HG03045 (cell line): ENCODE data around the gene LHX6.

Experiments used
- ATAC-seq: cut with Tn5 transposase; IDR thresholded peaks from one replicate; pipeline ENCODE4 v1.9.1; 2021; ENCODE audit warnings: mild to moderate bottlenecking, moderate library complexity; ENCODE audit not compliant: unreplicated experiment

Gene LHX6

GRCh38 chr9:122216798-122217418 lies 11.8 kb downstream of the LHX6 start:
- no peak for ATAC-seq

GRCh38 chr9:122216138-122216797 lies 12.5 kb downstream of the LHX6 start:
- ATAC-seq = no peak

GRCh38 chr9:122215663-122216062 lies 13.1 kb downstream of the LHX6 start:
- no peak for ATAC-seq

GRCh38 chr9:122214507-122214906 lies 14.2 kb downstream of the LHX6 start:
- ATAC-seq = no peak

GRCh38 chr9:122213589-122214413 lies 15.0 kb downstream of the LHX6 start:
- no peak for ATAC-seq

- no peak for ATAC-seq
Measured at GRCh38 chr9:122213102-122213588, 15.6 kb downstream of the LHX6 start.

GRCh38 chr9:122212473-122213004 lies 16.2 kb downstream of the LHX6 start:
- no peak for ATAC-seq

GRCh38 chr9:122209451-122209850 lies 19.3 kb downstream of the LHX6 start:
- ATAC-seq = no peak

- no peak for ATAC-seq
Measured at GRCh38 chr9:122207096-122207495, 21.7 kb downstream of the LHX6 start.

GRCh38 chr9:122206118-122207046 lies 22.4 kb downstream of the LHX6 start:
- ATAC-seq = no peak

- no peak for ATAC-seq
Measured at GRCh38 chr9:122205176-122205575, 23.6 kb downstream of the LHX6 start.

GRCh38 chr9:122204491-122204890 lies 24.3 kb downstream of the LHX6 start:
- ATAC-seq = no peak

- ATAC-seq = no peak
Measured at GRCh38 chr9:122204055-122204454, 24.7 kb downstream of the LHX6 start.

- ATAC-seq = no peak
Measured at GRCh38 chr9:122202111-122202510, 26.6 kb downstream of the LHX6 start.

GRCh38 chr9:122201641-122202040 lies 27.1 kb downstream of the LHX6 start:
- ATAC-seq = no peak

GRCh38 chr9:122200960-122201595 lies 27.7 kb downstream of the LHX6 start:
- no peak for ATAC-seq

- ATAC-seq = no peak
Measured at GRCh38 chr9:122197882-122198281, 30.9 kb downstream of the LHX6 start.

GRCh38 chr9:122197426-122197825 lies 31.3 kb downstream of the LHX6 start:
- no peak for ATAC-seq

- no peak for ATAC-seq
Measured at GRCh38 chr9:122195875-122196274, 32.9 kb downstream of the LHX6 start.

- ATAC-seq = no peak
Measured at GRCh38 chr9:122193651-122194050, 35.1 kb downstream of the LHX6 start.
